Activated naive CD8-positive, alpha-beta T cell treated with anti-CD3 and anti-CD28 coated beads, Interleukin-2, amount 10 ng/mL, durations not matched to agents 7 days and 5 days (primary cell): ENCODE measurements around the gene LINC00237. TPM values are rescaled to one million over a fixed set of nuclear protein-coding genes. Genes with fewer than 3 reads are reported as not detected.

Experiments used
- total RNA-seq, 2 experiments: library from RNA; stranded (reverse); gene quantifications; one replicate each; pipeline ENCODE4 v1.2.3, GENCODE V29; 2021

Gene LINC00237
- total RNA-seq, 2 experiments from 2014 or later: 0.33 TPM; not detected in 1

Other genes starting within 250 kb of the LINC00237 start
- gene KIZ, start 19.7 kb upstream of the LINC00237 start, total RNA-seq: 10 to 100 TPM; 33.4 to 36.6 TPM
- gene XRN2, start 197.0 kb upstream of the LINC00237 start, total RNA-seq: 10 to 100 TPM; 51.5 to 53.7 TPM